Stimulated activated CD4-positive, alpha-beta T cell treated with anti-CD3 and anti-CD28 coated beads, Interleukin-1b, Interleukin-23, amount 100 ng/mL, for 24 hours (primary cell): Measurements from ENCODE around the gene OLR1.

Source experiments
- DNase-seq, 4 experiments: peaks; one replicate each; pipeline ENCODE4 v3.0.0-alpha.2; 2020; ENCODE audit warnings: low read depth in 4 of 4, low spot score in 1 of 4

Gene OLR1

DNA sequence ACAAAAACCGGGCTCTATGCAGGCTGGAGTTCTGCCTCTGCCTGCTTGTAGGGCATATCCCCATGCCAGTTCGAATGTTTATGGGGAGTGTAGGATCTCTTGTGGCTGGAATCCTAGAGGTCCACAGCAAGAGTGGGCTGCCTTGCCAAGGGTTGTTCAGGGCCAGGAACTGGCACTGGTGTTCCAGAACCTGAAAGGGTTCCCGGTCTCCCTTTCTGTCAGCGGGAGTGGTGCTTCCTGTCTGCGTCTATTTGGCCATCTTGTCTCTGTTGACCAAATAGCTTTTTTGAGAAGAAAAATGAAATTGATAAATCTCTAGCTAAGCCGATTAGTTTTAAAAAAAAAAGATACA, 17.8 kb downstream of the OLR1 start:
- DNase-seq = no peak

DNA sequence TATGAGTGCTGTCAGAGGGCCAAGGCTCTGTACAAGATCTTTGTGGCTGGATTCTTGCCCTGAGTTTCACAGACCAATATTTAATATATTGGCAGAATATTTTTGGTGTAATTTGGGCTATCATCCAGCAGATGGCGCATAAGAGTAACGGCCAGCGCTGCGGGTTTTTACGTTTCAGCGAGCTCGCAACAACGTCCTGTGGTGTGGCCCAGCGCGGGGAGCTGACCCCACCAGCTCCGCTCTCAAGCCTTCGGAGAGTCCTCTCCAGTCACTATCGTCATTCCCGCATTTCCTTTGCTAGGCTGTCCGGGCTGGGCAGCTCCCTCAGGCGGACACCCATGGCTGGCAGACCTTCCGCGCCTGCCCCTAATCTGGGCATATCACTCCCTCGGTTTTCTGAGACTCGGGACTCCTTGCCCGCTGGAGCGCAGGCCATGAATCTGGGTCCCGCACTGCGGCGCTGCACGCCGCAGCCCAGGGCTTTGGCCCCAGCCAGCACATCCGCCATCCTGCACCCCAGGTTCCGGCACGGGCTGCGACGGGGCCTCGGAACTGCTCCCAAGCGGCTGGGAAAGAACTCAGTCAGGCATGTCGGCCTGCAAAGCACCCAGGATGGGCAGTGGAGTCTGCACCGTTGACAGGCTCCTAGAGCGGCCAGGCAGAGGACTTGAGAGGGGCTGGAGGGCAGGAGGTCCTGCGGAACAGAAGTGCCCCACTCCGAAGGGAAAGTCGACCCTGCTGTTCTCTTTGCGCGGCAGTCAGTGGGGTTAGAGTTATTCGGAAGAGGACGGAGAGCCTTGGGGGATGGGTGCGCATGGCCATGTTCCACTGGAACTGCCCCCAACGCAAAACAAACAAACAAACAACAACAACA, 18.4 kb downstream of the OLR1 start:
- DNase-seq = peak; percentile 21 to 36 (median 26)

- no peak for DNase-seq
These were observed 20.3 kb downstream of the OLR1 start for GRCh38 chr12:10151621-10152020.

GRCh38 chr12:10147714-10148403, 24.1 kb downstream of the OLR1 start:
- no peak for DNase-seq

DNA sequence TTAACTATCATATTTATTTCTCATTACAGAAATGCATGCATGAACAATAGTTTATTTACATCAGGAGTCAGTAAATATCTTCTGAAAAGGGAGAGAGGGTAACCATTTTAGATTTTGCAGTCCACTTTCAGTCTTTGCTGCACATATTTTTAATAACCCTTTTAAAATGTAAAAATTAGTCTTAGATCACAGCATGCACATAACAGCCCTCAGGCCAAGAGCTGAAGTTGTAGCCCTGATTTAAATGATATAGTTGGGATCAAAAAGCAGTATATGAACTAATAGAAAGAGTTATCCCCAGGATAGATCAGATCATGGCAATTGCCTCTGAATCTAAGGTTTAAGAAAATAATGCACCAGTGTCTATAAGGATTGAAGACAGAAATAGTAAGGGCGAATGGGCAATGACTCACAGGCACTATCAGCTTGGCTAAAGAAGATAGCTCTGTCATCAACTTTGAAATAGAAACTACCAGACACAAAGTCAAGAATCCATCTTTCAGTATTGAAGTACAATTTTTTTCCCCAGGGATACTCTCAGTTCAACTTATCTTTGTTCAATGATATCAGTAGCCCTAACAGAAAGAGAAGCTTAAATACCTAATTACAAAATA, 28.8 kb downstream of the OLR1 start:
- no peak for DNase-seq

- no peak for DNase-seq
These were observed 31.9 kb downstream of the OLR1 start for GRCh38 chr12:10140001-10140400.

GRCh38 chr12:10136637-10137205, 35.2 kb downstream of the OLR1 start:
- no peak for DNase-seq

DNA sequence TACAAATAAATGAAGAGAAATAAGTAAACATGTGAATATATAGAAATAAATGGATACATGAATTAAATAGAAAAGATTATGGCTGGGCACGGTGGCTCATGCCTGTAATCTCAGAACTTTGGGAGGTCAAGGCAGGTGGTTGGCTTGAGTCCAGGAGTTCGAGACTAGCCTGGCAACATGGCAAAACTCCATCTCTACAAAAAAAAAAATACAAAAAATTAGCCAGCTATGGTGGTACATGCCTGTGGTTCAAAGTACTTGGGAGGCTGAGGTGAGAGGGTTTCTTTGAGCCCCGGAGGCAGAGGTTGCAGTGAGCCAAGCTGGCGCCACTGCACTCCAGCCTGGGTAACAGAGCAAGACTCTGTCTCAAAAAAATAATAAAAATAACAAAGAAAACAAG, 36.8 kb downstream of the OLR1 start:
- no peak for DNase-seq

- DNase-seq = no peak
These were observed 39.0 kb downstream of the OLR1 start for GRCh38 chr12:10132850-10133370.

DNA sequence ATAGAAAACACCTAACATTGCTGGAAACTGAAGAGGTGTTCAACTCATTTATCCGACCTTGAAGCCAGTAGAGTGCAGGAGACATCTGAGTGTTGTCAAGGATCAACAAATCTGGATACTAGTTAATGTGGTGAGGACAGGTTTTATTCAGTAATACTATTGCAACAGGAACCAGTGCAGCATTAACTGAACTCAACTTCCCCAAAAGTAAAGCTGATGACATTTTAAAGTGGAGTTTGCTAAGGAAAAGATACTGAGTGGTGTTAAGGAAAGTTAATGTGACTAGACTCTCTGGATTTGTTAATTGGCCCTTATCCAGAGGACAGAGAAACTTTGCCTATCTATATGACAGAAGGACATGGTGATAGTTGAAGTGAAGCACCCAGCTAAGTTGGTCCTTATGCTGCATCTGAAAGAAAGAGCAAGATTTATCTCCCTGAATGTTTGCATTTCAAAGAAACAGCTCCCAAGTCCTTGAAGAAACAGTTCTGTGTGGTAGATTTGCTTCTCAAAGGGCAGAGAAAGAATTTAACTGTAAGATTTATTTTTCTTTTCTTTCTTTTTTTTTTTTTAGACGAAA, 40.7 kb downstream of the OLR1 start:
- no peak for DNase-seq

- no peak for DNase-seq
These were observed 41.9 kb downstream of the OLR1 start, which contains the start of gene CLEC7A for GRCh38 chr12:10130042-10130441. Gene CLEC7A, minus strand, starts transcription at chr12:10130199. Its CDS starts 117 bp downstream, at chr12:10130082.

- DNase-seq = no peak
These were observed 43.2 kb downstream of the OLR1 start for GRCh38 chr12:10128687-10129086.

- no peak for DNase-seq
These were observed 45.5 kb downstream of the OLR1 start for GRCh38 chr12:10126413-10126812.

GRCh38 chr12:10122689-10123088, 49.2 kb downstream of the OLR1 start:
- DNase-seq = no peak

DNA sequence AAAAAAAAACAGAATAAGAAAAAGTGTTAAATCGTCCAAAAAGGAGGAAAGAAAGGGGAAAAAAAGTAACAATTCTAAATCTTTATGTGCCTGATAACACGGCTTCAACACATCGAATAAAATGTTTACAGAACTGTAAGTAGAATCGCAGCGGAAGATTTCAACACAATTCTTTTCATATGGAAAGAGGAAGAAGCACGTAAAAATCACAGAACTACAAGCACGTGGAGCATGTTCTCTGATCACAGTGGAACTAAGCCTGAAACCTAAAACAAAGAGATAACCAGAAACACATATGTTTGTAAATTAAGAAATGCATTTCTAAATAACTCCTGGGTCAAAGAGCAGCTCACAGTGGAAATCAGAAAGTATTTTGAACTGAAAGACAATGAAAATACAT, 50.7 kb downstream of the OLR1 start:
- no peak for DNase-seq

DNA sequence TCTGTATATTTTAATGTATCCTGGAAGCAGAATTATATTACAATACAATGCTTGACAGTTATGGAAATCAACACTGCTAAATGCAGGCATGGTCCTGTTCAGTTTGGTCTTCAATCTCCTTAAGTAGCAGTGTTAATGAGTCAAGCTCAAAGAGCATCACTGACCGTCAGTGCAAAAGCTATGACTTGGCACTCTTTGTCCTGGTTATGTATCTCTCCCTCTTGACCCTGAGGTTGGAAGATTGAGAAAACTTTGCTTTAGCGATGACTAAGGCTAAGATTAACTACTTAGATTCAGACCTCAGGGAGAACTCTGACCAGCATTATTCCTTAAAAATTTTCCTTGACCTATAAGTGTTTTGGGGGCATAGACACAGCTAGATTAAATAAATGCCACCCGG, 52.9 kb downstream of the OLR1 start:
- no peak for DNase-seq

DNA sequence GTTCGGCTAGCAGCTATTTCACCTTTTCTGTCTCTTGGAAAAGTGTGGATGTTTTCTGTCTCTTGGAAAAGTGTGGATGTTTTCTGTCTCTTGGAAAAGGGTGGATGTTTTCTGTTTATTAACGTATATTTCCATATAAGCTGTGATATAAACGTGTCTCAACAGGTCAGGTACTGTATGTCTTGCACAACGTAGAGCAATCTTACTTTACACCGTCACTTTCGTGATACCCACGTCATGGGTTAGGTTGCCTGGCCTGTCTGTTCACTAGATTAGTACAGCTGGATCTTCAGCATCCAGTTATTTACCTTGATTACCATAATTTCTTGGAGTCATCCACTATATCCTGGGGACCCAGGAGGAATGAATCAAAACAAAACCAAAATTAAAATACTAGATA, 56.0 kb downstream of the OLR1 start:
- no peak for DNase-seq

- DNase-seq = no peak
These were observed 56.6 kb downstream of the OLR1 start for GRCh38 chr12:10115311-10115710.

DNA sequence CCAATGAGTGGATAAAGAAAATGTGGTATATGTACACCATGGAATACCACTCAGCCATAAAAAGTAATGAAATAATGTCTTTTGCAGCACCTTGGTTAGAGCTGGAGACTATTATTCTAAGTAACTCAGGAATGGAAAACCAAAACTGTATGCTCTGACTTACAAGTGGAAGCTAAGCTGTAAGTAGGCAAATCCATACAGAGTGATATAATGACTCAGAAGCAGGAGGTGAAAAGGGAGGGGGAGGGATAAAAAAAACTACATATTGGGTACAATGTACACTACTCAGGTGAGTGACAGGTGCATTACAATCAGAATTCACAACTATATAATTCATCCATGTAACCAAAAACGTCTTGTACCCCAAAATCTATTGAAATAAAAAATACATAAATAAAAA, 58.0 kb downstream of the OLR1 start:
- DNase-seq = no peak

GRCh38 chr12:10113075-10113474, 58.9 kb downstream of the OLR1 start:
- DNase-seq = no peak

- no peak for DNase-seq
These were observed 60.5 kb downstream of the OLR1 start for GRCh38 chr12:10111451-10111850.
